Adipose tissue (tissue), 3 donors: ENCODE measurements around the gene CCDC86. TPM values are rescaled to one million over a fixed set of nuclear protein-coding genes. Genes with fewer than 3 reads are reported as not detected.

Source experiments
- H3K27ac ChIP-seq: one replicate; pipeline ENCODE4 v1.5.1; 2013; ENCODE audit warnings: low read depth, low read length
- WGBS, 3 donors: extraction: QIAGEN DNeasy Blood & Tissue Kit; methylation state at CpG; one replicate each; pipeline ENCODE4 v1.1.7; 2013; 5-methylcytosine and 5-hydroxymethylcytosine counted together
- polyA plus RNA-seq, 3 donors: library from polyadenylated mRNA; stranded (reverse); fragments of 200-250 nt; gene quantifications; one replicate each; pipeline ENCODE4 v1.2.3, GENCODE V29; 2013
- donor health status: healthy with polysubstance abuse.
- donor health status: Bipolar disorder and iron deficiency.
- donor health status: healthy.

Gene CCDC86
- polyA plus RNA-seq, 3 donors, result 11.6 to 34.7 (median 13.8) TPM

- 68 to 71% (median 69%) methylated on average over 16 of the region's 16 CpGs for WGBS, 3 donors
- H3K27ac ChIP-seq, result no peak overlapping the region
These were observed 21.9 kb downstream of the CCDC86 start for GRCh38 chr11:60863550-60864521.

GRCh38 chr11:60864856-60865513 is 23.1 kb downstream of the CCDC86 start:
- WGBS, 3 donors, result 59 to 76% (median 73%) methylated on average over 7 of the region's 7 CpGs
- no peak overlapping the region for H3K27ac ChIP-seq

- 58 to 84% (median 79%) methylated on average over 13 of the region's 13 CpGs for WGBS, 3 donors
- H3K27ac ChIP-seq, result no peak within 1 kb of the TSS
These were observed 25.3 kb downstream of the CCDC86 start, which contains the start of gene ZP1 for GRCh38 chr11:60866911-60867870. TSS of gene ZP1 (plus strand) at chr11:60867542. CDS start at chr11:60867562, 20 bp downstream.

GRCh38 chr11:60867871-60868681 is 26.2 kb downstream of the CCDC86 start:
- no peak overlapping the region for H3K27ac ChIP-seq
- 78 to 88% (median 85%) methylated on average over 10 of the region's 10 CpGs for WGBS, 3 donors

- 78 to 91% (median 86%) methylated on average over 10 of the region's 10 CpGs for WGBS, 3 donors
- H3K27ac ChIP-seq, result no peak overlapping the region
These were observed 27.0 kb downstream of the CCDC86 start for GRCh38 chr11:60868682-60869450.

GRCh38 chr11:60869451-60869825 is 27.5 kb downstream of the CCDC86 start:
- WGBS, 3 donors, result 87 to 96% (median 90%) methylated on average over 7 of the region's 7 CpGs
- no peak overlapping the region for H3K27ac ChIP-seq

GRCh38 chr11:60870276-60870675 is 28.4 kb downstream of the CCDC86 start:
- 69 to 81% (median 76%) methylated on average over 3 of the region's 3 CpGs for WGBS, 3 donors
- no peak overlapping the region for H3K27ac ChIP-seq

- WGBS, 3 donors, result 71 to 80% (median 75%) methylated on average over 13 of the region's 13 CpGs
- H3K27ac ChIP-seq, result no peak overlapping the region
These were observed 28.9 kb downstream of the CCDC86 start for GRCh38 chr11:60870733-60871377.

GRCh38 chr11:60871378-60872061 is 29.6 kb downstream of the CCDC86 start:
- whole genome bisulfite sequencing, 3 donors, result 60 to 85% (median 60%) methylated on average over 7 of the region's 7 CpGs
- no peak overlapping the region for H3K27ac ChIP-seq

GRCh38 chr11:60872124-60872960 is 30.4 kb downstream of the CCDC86 start:
- 78 to 88% (median 79%) methylated on average over 6 of the region's 6 CpGs for WGBS, 3 donors
- no peak overlapping the region for H3K27ac ChIP-seq

- WGBS, 3 donors, result 44 to 75% (median 55%) methylated on average over 16 of the region's 16 CpGs
- no peak overlapping the region for H3K27ac ChIP-seq
These were observed 31.1 kb downstream of the CCDC86 start for GRCh38 chr11:60872961-60873524.

GRCh38 chr11:60873533-60873932 is 31.6 kb downstream of the CCDC86 start:
- H3K27ac ChIP-seq, result no peak overlapping the region
- WGBS, 3 donors, result 78 to 89% (median 85%) methylated on average over 12 of the region's 12 CpGs

- H3K27ac ChIP-seq, result no peak overlapping the region
- 88 to 89% (median 89%) methylated on average over 13 of the region's 13 CpGs for WGBS, 3 donors
These were observed 32.8 kb downstream of the CCDC86 start for GRCh38 chr11:60874421-60875365.
